Neural cell (in vitro differentiated cells): ENCODE data around the gene FYN. TPM values are rescaled to one million over a fixed set of nuclear protein-coding genes. Genes with fewer than 3 reads are reported as not detected.

Source experiments
- H2AFZ ChIP-seq: fragments of 200-600, 300-800 bp; sonication (generic), shearing (Covaris generic); 2 replicates; pipeline ENCODE4 v1.6.0; 2014; ENCODE audit warnings: low read depth, mild to moderate bottlenecking, antibody characterized with exemption, low read length, moderate library complexity
- H3F3A ChIP-seq: fragments of 200-600 bp; shearing (Covaris generic); 2 replicates; pipeline ENCODE4 v1.6.1; 2016; ENCODE audit warnings: mild to moderate bottlenecking, moderate library complexity, mixed read lengths, antibody characterized with exemption, low read length; ENCODE audit not compliant: insufficient read depth, poor library complexity, severe bottlenecking
- H3K27ac ChIP-seq: fragments of 200-600, 300-800 bp; sonication (generic), shearing (Covaris generic); 2 replicates; pipeline ENCODE4 v1.5.1; 2014; ENCODE audit warnings: mild to moderate bottlenecking, low read length, moderate library complexity
- H3K27me3 ChIP-seq: fragments of 300-800, 200-600 bp; sonication (generic), shearing (Covaris generic); 2 replicates; pipeline ENCODE4 v1.6.0; 2014; ENCODE audit warnings: mild to moderate bottlenecking, low read depth, low read length, moderate library complexity; ENCODE audit not compliant: insufficient read depth
- H3K36me3 ChIP-seq: fragments of 300-800, 200-600 bp; sonication (generic), shearing (Covaris generic); 2 replicates; pipeline ENCODE4 v1.5.1; 2014; ENCODE audit warnings: mild to moderate bottlenecking, antibody characterized with exemption, low read length, moderate library complexity; ENCODE audit not compliant: insufficient read depth
- H3K4me2 ChIP-seq: fragments of 300-800, 200-600 bp; sonication (generic), shearing (Covaris generic); 2 replicates; pipeline ENCODE4 v1.6.0; 2014; ENCODE audit warnings: mild to moderate bottlenecking, low read length
- H3K4me3 ChIP-seq: fragments of 300-800, 200-600 bp; sonication (generic), shearing (Covaris generic); 2 replicates; pipeline ENCODE4 v1.5.1; 2014; ENCODE audit warnings: mild to moderate bottlenecking, low read length, moderate library complexity
- H3K79me2 ChIP-seq: fragments of 200-600 bp; shearing (Covaris generic); replicated peaks from 2 replicates; pipeline ENCODE4 v1.6.0; 2014; ENCODE audit warnings: mild to moderate bottlenecking, low read length, moderate library complexity; ENCODE audit not compliant: insufficient read depth
- H3K9ac ChIP-seq: fragments of 300-800, 200-600 bp; sonication (generic), shearing (Covaris generic); 2 replicates; pipeline ENCODE4 v1.6.1; 2016; ENCODE audit warnings: mild to moderate bottlenecking, low read length, mixed read lengths
- H3K9me2 ChIP-seq: fragments of 200-600 bp; shearing (Covaris generic); 2 replicates; pipeline ENCODE4 v1.6.1; 2016; ENCODE audit warnings: mild to moderate bottlenecking, low read length, mixed read lengths; ENCODE audit not compliant: insufficient read depth
- H3K9me3 ChIP-seq: fragments of 200-600, 300-800 bp; sonication (generic), shearing (Covaris generic); 2 replicates; pipeline ENCODE4 v1.6.1; 2016; ENCODE audit warnings: mild to moderate bottlenecking, mixed run types, low read length, moderate library complexity, mixed read lengths
- H4K20me1 ChIP-seq: fragments of 200-600 bp; shearing (Covaris generic); 2 replicates; pipeline ENCODE4 v1.6.1; 2016; ENCODE audit warnings: mild to moderate bottlenecking, mixed run types; ENCODE audit not compliant: insufficient read depth
- CTCF ChIP-seq: fragments of 450-650 bp; IDR thresholded peaks from 2 replicates; pipeline ENCODE4 v1.5.1; 2014; ENCODE audit warnings: antibody characterized with exemption, mild to moderate bottlenecking, moderate library complexity; ENCODE audit not compliant: poor library complexity, severe bottlenecking
- EP300 ChIP-seq: fragments of 450-650 bp; conservative IDR thresholded peaks from 2 replicates; pipeline ENCODE4 v1.6.1; 2014; ENCODE audit warnings: antibody characterized with exemption, mild to moderate bottlenecking, moderate library complexity; ENCODE audit not compliant: poor library complexity, severe bottlenecking
- EZH2 ChIP-seq: fragments of 200-600, 300-800 bp; shearing (Covaris generic), sonication (generic); IDR thresholded peaks from 2 replicates; pipeline ENCODE4 v1.6.1; 2014; ENCODE audit warnings: antibody characterized with exemption, low read length, borderline replicate concordance, mild to moderate bottlenecking; ENCODE audit not compliant: insufficient read depth, poor library complexity, severe bottlenecking
- MXI1 ChIP-seq: fragments of 450-650 bp; conservative IDR thresholded peaks from 2 replicates; pipeline ENCODE4 v1.6.1; 2014; ENCODE audit warnings: antibody characterized with exemption, mild to moderate bottlenecking; ENCODE audit not compliant: poor library complexity, severe bottlenecking
- POLR2AphosphoS5 ChIP-seq: IDR thresholded peaks from 2 replicates; pipeline ENCODE4 v1.6.1; 2012
- RAD21 ChIP-seq: fragments of 450-650 bp; conservative IDR thresholded peaks from 2 replicates; pipeline ENCODE4 v1.6.1; 2014; ENCODE audit warnings: antibody characterized with exemption, mild to moderate bottlenecking, moderate library complexity
- REST ChIP-seq: IDR thresholded peaks from 2 replicates; pipeline ENCODE4 v1.6.1; 2012; ENCODE audit warnings: borderline replicate concordance
- SMC3 ChIP-seq: fragments of 450-650 bp; conservative IDR thresholded peaks from 2 replicates; pipeline ENCODE4 v1.6.1; 2014; ENCODE audit warnings: antibody characterized with exemption, mild to moderate bottlenecking, moderate library complexity; ENCODE audit not compliant: poor library complexity
- TAF1 ChIP-seq: IDR thresholded peaks from 2 replicates; pipeline ENCODE4 v1.6.1; 2012; ENCODE audit warnings: low read depth
- polyA plus RNA-seq: library from polyadenylated mRNA; depleted of rRNA; stranded (reverse); fragments of >200 nt; gene quantifications from 2 replicates; pipeline ENCODE4 v1.2.3, GENCODE V29; 2014

FYN gene
- polyA plus RNA-seq, 1 donor from 2014 or later: 277 TPM

GRCh38 chr6:111767752-111768430 is 105.4 kb downstream of the FYN start:
- H3K9ac ChIP-seq: no peak overlapping the region
- H3F3A ChIP-seq: no peaks in the 10 kb centered on the region
- H3K36me3 ChIP-seq: no peaks in the 10 kb centered on the region
- peaks cover 22% of the 10 kb centered on the region for H3K79me2 ChIP-seq
- H3K27me3 ChIP-seq: no peaks in the 10 kb centered on the region
- H3K9me2 ChIP-seq: no peaks in the 10 kb centered on the region
- H3K9me3 ChIP-seq: no peaks in the 10 kb centered on the region
- no peak overlapping the region for H2AFZ ChIP-seq
- no peak overlapping the region for H3K4me3 ChIP-seq
- no peak overlapping the region for H3K27ac ChIP-seq
- no peak overlapping the region for H3K4me2 ChIP-seq
- no peak for TF ChIP-seq EZH2
- TF ChIP-seq POLR2AphosphoS5: no peak
- no peak for TF ChIP-seq CTCF
- TF ChIP-seq REST: no peak
- no peak for TF ChIP-seq MXI1
- TF ChIP-seq EP300: no peak
- no peak for TF ChIP-seq SMC3
- no peak for TF ChIP-seq RAD21
- TF ChIP-seq TAF1: no peak
- H4K20me1 ChIP-seq: no peaks in the 10 kb centered on the region

GRCh38 chr6:111766201-111766857 is 106.9 kb downstream of the FYN start:
- H3K27me3 ChIP-seq: no peaks in the 10 kb centered on the region
- H2AFZ ChIP-seq: no peak overlapping the region
- no peaks in the 10 kb centered on the region for H4K20me1 ChIP-seq
- H3F3A ChIP-seq: no peaks in the 10 kb centered on the region
- no peak overlapping the region for H3K9ac ChIP-seq
- H3K36me3 ChIP-seq: no peaks in the 10 kb centered on the region
- no peaks in the 10 kb centered on the region for H3K9me3 ChIP-seq
- no peak overlapping the region for H3K4me2 ChIP-seq
- no peak overlapping the region for H3K27ac ChIP-seq
- TF ChIP-seq SMC3: no peak
- no peak for TF ChIP-seq TAF1
- TF ChIP-seq EZH2: no peak
- TF ChIP-seq POLR2AphosphoS5: no peak
- TF ChIP-seq RAD21: no peak
- TF ChIP-seq REST: no peak
- TF ChIP-seq EP300: no peak
- no peak for TF ChIP-seq MXI1
- no peak for TF ChIP-seq CTCF
- H3K9me2 ChIP-seq: no peaks in the 10 kb centered on the region
- no peak overlapping the region for H3K4me3 ChIP-seq
- H3K79me2 ChIP-seq: peaks cover 25% of the 10 kb centered on the region
